K562 (cell line): Measurements from ENCODE around the gene RPL22L1. TPM values are rescaled to one million over a fixed set of nuclear protein-coding genes. Genes with fewer than 3 reads are reported as not detected.

Experiments used
- ATF6 ChIP-seq: sonication (generic); formaldehyde crosslinking; IDR thresholded peaks from 2 replicates; pipeline ENCODE4 v1.4.0; 2020; ENCODE audit warnings: mild to moderate bottlenecking, missing genetic modification reagents
- BCOR ChIP-seq: fragments of 450-650 bp; IDR thresholded peaks from 2 replicates; pipeline ENCODE4 v1.6.1; 2016
- CGGBP1 ChIP-seq: fragments of 250-450 bp; sonication (Bioruptor Pico); IDR thresholded peaks from 2 replicates; pipeline ENCODE4 v1.9.0; 2021; ENCODE audit warnings: mild to moderate bottlenecking
- CHAMP1 ChIP-seq: fragments of 450-650 bp; IDR thresholded peaks from 2 replicates; pipeline ENCODE4 v1.6.1; 2016; ENCODE audit warnings: mild to moderate bottlenecking
- FOXK2 ChIP-seq, 2 experiments: fragments of 450-650 bp; IDR thresholded peaks in 1 of 2; conservative IDR thresholded peaks in 1 of 2; 2 replicates each; pipeline ENCODE4 v1.6.1; 2016; ENCODE audit warnings: low read depth in 2 of 2, mild to moderate bottlenecking in 1 of 2
- JUN ChIP-seq, 2 experiments: sonication (generic) in 1 of 2; formaldehyde crosslinking in 1 of 2; IDR thresholded peaks; 2 replicates each; pipeline versions ENCODE4 v1.6.1 to v1.8.0; 2012 to 2022; ENCODE audit warnings: borderline replicate concordance in 2 of 2, mild to moderate bottlenecking in 2 of 2, improper control_type of control experiment in 1 of 2, low read depth in 1 of 2, low read length in 1 of 2, missing genetic modification reagents in 1 of 2
- KLF6 ChIP-seq: fragments of 250-450 bp; sonication (Bioruptor Pico); IDR thresholded peaks from 2 replicates; pipeline ENCODE4 v1.4.0; 2020; ENCODE audit warnings: mild to moderate bottlenecking, moderate library complexity, borderline replicate concordance
- MIER1 ChIP-seq: fragments of 450-650 bp; IDR thresholded peaks from 2 replicates; pipeline ENCODE4 v1.6.1; 2016; ENCODE audit warnings: antibody characterized with exemption, mild to moderate bottlenecking, low read depth
- NR2F6 ChIP-seq: fragments of 450-650 bp; formaldehyde crosslinking; IDR thresholded peaks from 2 replicates; pipeline ENCODE4 v1.4.0; 2020; ENCODE audit warnings: mild to moderate bottlenecking
- PHF20 ChIP-seq: fragments of 450-650 bp; IDR thresholded peaks from 2 replicates; pipeline ENCODE4 v1.6.1; 2018; ENCODE audit not compliant: partially characterized antibody
- RBM25 ChIP-seq: fragments of 200-400 bp; formaldehyde crosslinking; IDR thresholded peaks from 2 replicates; pipeline ENCODE4 v1.6.1; 2018; ENCODE audit warnings: low read length, low read depth, moderate library complexity; ENCODE audit not compliant: severe bottlenecking
- ZNF224 ChIP-seq: sonication (generic); formaldehyde crosslinking; IDR thresholded peaks from 2 replicates; pipeline ENCODE4 v1.8.0; 2022; ENCODE audit warnings: mild to moderate bottlenecking, missing genetic modification reagents
- ZNF609 ChIP-seq: sonication (generic); formaldehyde crosslinking; IDR thresholded peaks from 2 replicates; pipeline ENCODE4 v1.8.1; 2023; ENCODE audit warnings: missing genetic modification reagents, mild to moderate bottlenecking, borderline replicate concordance
- ZNF766 ChIP-seq: fragments of 200-800 bp; sonication (Bioruptor generic); conservative IDR thresholded peaks from 2 replicates; pipeline ENCODE4 v1.6.1; 2016; ENCODE audit warnings: missing genetic modification characterization, missing compliant biosample characterization
- ZNF77 ChIP-seq: fragments of 250-450 bp; sonication (Bioruptor Pico); IDR thresholded peaks from 2 replicates; pipeline ENCODE4 v1.5.0; 2020
- polyA plus RNA-seq, 8 experiments: library from polyadenylated mRNA; depleted of rRNA in 4 of 8; stranded (reverse) in 5 of 8; unstranded in 3 of 8; fragments of >200 nt; fragmentation: Nextera tagmentation in 2 of 8; fragmentation: Illumina TruSeq in 1 of 8; extraction: Ambion mirVana in 2 of 8; extraction: Trizol in 1 of 8; gene quantifications; 2 replicates each; pipeline versions ENCODE4 v1.2.1 to v1.2.3, GENCODE V29; 2011 to 2014; ENCODE audit warnings: inconsistent platforms in 1 of 8, missing spikeins in 1 of 8
- total RNA-seq, 7 experiments: library from RNA; depleted of rRNA in 6 of 7; stranded (reverse); fragments of >200 nt in 6 of 7; fragmentation: Illumina TruSeq in 2 of 7; extraction: Trizol in 2 of 7; gene quantifications; 2 replicates each; pipeline versions ENCODE4 v1.2.1 to v1.2.3, GENCODE V29; 2011 to 2021; ENCODE audit warnings: low replicate concordance in 1 of 7

Gene RPL22L1
- total and polyA plus RNA-seq, 9 of the 15 experiments (the other 6 are each of a cell fraction or from before 2014, with no cell fraction given), result 53.9 to 198 (median 108) TPM

GRCh38 chr3:170908235-170909116, 38.5 kb upstream of the RPL22L1 start, which contains the start of gene EIF5A2 (continued):
- TF ChIP-seq NR2F6, result no peak
- TF ChIP-seq ZNF609 (CRISPR knock-in tag), result no peak
- no peak for TF ChIP-seq CGGBP1 (CRISPR knock-in tag)
- TF ChIP-seq ATF6 (CRISPR knock-in tag), result no peak
- peak; percentile 60 for TF ChIP-seq BCOR
- peak; percentile 38; the same call in 1 of the 2 replicates for TF ChIP-seq JUN (IDR thresholded peaks at IDR 0.05; ENCODE audit: borderline replicate concordance, low read depth, low read length)
- 0 out of 2 replicates have a peak, but pooled peaks have one; percentile 56 for TF ChIP-seq JUN (CRISPR knock-in tag; IDR thresholded peaks at IDR 0.05; ENCODE audit: borderline replicate concordance)
- TF ChIP-seq ZNF77 (CRISPR knock-in tag), result no peak
- TF ChIP-seq KLF6 (CRISPR knock-in tag), result no peak
- TF ChIP-seq FOXK2 (conservative IDR thresholded peaks at IDR 0.05 in 1 of 2, IDR thresholded peaks at IDR 0.05 in 1 of 2; ENCODE audit: low read depth in 2 of 2), result peak; percentile 47 to 64; a peak in 2 of 4 replicates
- TF ChIP-seq RBM25, result no peak
- peak; percentile 100 for TF ChIP-seq CHAMP1
- no peak for TF ChIP-seq MIER1
- peak; percentile 42 for TF ChIP-seq PHF20
- no peak for TF ChIP-seq ZNF224 (CRISPR knock-in tag)
- TF ChIP-seq ZNF766 (CRISPR knock-in tag), result 0 out of 2 replicates have a peak, but pooled peaks have one; percentile 24
